Middle frontal gyrus (tissue), 1 donor: ENCODE data around the gene UNC5C.
"Not testable (repeated sequence)": the region's sequence is repeated elsewhere in the genome, so short reads cannot be mapped to it uniquely, and the experiment has no call there.

Source experiments
- DNase-seq: peaks from one replicate; pipeline ENCODE4 v3.0.0-alpha.2; 2015; ENCODE audit warnings: low spot score; ENCODE audit errors: extremely low spot score

UNC5C gene

DNA sequence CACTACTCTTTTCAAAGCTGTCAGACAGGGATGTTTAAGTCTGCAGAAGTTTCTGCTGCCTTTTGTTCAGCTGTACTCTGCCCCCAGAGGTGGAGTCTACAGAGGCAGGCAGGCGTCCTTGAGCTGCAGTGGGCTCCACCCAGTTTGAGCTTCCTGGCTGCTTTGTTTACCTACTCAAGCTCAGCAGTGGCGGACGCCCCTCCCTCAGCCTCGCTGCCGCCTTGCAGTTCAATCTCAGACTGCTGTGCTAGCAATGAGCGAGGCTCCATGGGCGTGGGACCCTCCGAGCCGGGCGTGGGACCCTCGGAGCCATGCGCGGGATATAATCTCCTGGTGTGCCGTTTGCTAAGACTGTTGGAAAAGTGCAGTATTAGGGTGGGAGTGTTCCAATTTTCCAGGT lies 409.3 kb downstream of the UNC5C start:
- not testable (repeated sequence) for DNase-seq

- DNase-seq, result not testable (repeated sequence)
Observed at GRCh38 chr4:95134016-95134415, 414.8 kb downstream of the UNC5C start.

DNA sequence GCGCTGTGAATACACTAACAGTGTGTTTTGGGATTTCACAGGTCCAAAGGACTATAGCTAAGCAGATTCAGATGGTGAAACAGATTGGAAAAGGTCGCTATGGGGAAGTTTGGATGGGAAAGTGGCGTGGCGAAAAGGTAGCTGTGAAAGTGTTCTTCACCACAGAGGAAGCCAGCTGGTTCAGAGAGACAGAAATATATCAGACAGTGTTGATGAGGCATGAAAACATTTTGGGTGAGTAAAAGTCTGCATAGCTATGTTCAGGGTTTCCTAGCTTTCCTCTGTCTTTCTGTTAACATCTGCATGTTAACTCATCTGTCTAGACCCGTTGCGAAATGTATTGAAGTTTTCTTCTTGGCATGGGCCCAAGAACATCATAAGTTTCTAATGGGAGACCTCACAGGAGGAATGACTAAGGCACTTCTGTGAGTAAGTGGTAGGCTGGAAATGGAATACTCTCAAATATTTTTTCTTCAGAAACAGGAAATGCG lies 418.9 kb downstream of the UNC5C start:
- peak; percentile 11 for DNase-seq

GRCh38 chr4:95129031-95129430 lies 419.7 kb downstream of the UNC5C start:
- no peak for DNase-seq

DNA sequence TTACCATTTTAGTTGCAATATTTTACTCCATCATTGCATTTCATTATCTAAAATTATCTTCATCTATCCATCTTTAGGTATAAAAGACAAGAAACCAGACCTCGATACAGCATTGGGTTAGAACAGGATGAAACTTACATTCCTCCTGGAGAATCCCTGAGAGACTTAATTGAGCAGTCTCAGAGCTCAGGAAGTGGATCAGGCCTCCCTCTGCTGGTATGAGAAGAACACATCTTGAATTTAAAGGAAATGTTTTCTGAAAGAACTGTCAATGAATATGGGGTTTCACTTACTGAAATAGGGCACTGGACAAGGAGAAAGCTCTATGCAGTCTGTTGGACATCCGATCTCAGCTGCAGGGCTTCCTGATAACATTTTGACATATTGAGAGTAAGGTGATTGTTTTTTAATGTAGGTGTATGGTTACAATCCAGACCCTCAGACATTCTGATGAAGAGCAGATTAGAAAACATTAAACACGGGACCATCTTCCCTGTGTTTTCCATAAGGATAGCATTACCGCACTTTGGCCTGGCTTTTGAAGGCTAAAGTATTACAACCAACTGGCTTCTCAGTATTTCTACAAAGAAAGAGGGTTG lies 423.8 kb downstream of the UNC5C start:
- DNase-seq, result peak; percentile 18

GRCh38 chr4:95122001-95122400 lies 426.8 kb downstream of the UNC5C start:
- DNase-seq, result no peak

DNA sequence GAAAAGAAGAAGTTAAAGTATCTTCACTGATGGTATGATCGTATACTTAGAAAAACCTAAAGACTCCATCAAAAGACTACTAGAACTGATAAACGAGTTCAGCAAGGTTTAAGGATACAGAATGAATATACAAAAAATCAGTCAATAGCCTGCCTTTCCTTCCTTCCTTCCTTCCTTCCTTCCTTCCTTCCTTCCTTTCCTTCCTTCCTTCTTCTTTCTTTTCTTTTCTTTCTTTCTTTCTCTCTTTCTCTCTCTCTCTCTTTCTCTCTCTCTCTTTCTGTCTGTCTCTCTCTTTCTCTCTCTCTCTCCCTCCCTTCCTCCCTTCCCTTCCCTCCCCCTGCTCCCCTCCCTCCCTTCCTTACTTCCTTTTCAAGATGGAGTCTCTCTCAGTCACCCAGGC lies 428.3 kb downstream of the UNC5C start:
- no peak for DNase-seq

GRCh38 chr4:95118497-95118896 lies 430.3 kb downstream of the UNC5C start:
- DNase-seq, result no peak

DNA sequence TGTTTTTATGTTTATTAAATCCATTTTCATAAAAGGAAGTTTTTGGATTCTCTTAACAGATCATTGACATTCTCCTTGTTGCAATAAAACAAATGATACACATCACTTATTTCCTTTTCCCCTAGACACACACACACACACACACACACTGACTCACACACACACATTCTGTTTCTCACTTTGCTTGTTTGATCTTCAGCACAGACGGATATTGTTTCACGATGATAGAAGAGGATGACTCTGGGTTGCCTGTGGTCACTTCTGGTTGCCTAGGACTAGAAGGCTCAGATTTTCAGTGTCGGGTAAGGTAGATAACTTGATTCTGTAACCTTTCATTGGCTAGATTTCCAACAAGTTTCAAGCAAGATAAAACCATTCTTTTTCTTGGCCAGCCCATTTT lies 434.3 kb downstream of the UNC5C start:
- DNase-seq, result no peak
